Memory B cell (primary cell): Measurements from ENCODE around the gene CDH13.

ENCODE experiments used
- ATAC-seq: fragments of 150-1000 bp; cut with Tn5 transposase; 2 replicates; pipeline ENCODE4 v1.10.0; 2021; ENCODE audit warnings: low read depth, mild to moderate bottlenecking, moderate library complexity
- DNase-seq, 2 donors: peaks; one replicate each; pipeline ENCODE4 v3.0.0; 2022; ENCODE audit warnings: low spot score in 2 of 2
- H3K27ac Mint-ChIP-seq: one replicate; pipeline ENCODE4 v1.8.0; 2022; ENCODE audit warnings: mild to moderate bottlenecking, moderate library complexity, mixed read lengths
- H3K27me3 Mint-ChIP-seq: one replicate; pipeline ENCODE4 v1.8.0; 2022; ENCODE audit warnings: mixed read lengths
- H3K36me3 Mint-ChIP-seq: one replicate; pipeline ENCODE4 v1.8.0; 2022; ENCODE audit warnings: mild to moderate bottlenecking, mixed read lengths
- H3K4me1 Mint-ChIP-seq: one replicate; pipeline ENCODE4 v1.8.0; 2022; ENCODE audit warnings: mixed read lengths
- H3K4me3 Mint-ChIP-seq: one replicate; pipeline ENCODE4 v1.8.0; 2022; ENCODE audit warnings: mild to moderate bottlenecking, moderate library complexity, mixed read lengths
- H3K9me3 Mint-ChIP-seq: one replicate; pipeline ENCODE4 v1.8.0; 2022; ENCODE audit warnings: mixed read lengths

Gene CDH13

GRCh38 chr16:83143788-83144187 is 517.0 kb downstream of the CDH13 start:
- no peak for DNase-seq
- ATAC-seq = no peak
- Mint-ChIP-seq H3K27ac (no peak overlapping the region), H3K27me3 (peaks cover 5% of the 10 kb centered on the region), H3K9me3 (no peaks in the 10 kb centered on the region), H3K36me3 (no peaks in the 10 kb centered on the region), H3K4me1 (no peaks in the 10 kb centered on the region), H3K4me3 (no peak overlapping the region)

GRCh38 chr16:83145297-83145696 is 518.5 kb downstream of the CDH13 start:
- peaks cover 8% of the 10 kb centered on the region for H3K27me3 Mint-ChIP-seq
- no peak overlapping the region for H3K27ac Mint-ChIP-seq
- no peak overlapping the region for H3K4me3 Mint-ChIP-seq
- H3K4me1 Mint-ChIP-seq = no peaks in the 10 kb centered on the region
- ATAC-seq (no peak), DNase-seq (no peak)
- H3K9me3 Mint-ChIP-seq = peaks cover 1% of the 10 kb centered on the region
- H3K36me3 Mint-ChIP-seq = no peaks in the 10 kb centered on the region

- H3K27me3 Mint-ChIP-seq = peaks cover 11% of the 10 kb centered on the region
- no peak overlapping the region for H3K27ac Mint-ChIP-seq
- peaks cover 1% of the 10 kb centered on the region for H3K9me3 Mint-ChIP-seq
- no peaks in the 10 kb centered on the region for H3K4me1 Mint-ChIP-seq
- DNase-seq (no peak), ATAC-seq (no peak)
- no peak overlapping the region for H3K4me3 Mint-ChIP-seq
- no peaks in the 10 kb centered on the region for H3K36me3 Mint-ChIP-seq
These were observed 520.5 kb downstream of the CDH13 start for GRCh38 chr16:83147244-83147643.

GRCh38 chr16:83158320-83158957 is 531.7 kb downstream of the CDH13 start:
- ATAC-seq (no peak), DNase-seq (no peak)
- H3K4me1 Mint-ChIP-seq = no peaks in the 10 kb centered on the region
- no peaks in the 10 kb centered on the region for H3K9me3 Mint-ChIP-seq
- H3K27ac Mint-ChIP-seq = no peak overlapping the region
- H3K4me3 Mint-ChIP-seq = no peak overlapping the region
- no peaks in the 10 kb centered on the region for H3K36me3 Mint-ChIP-seq
- H3K27me3 Mint-ChIP-seq = no peaks in the 10 kb centered on the region

- Mint-ChIP-seq H3K27ac (no peak overlapping the region), H3K27me3 (peaks cover under 1% of the 10 kb centered on the region)
- ATAC-seq = no peak
These were observed 532.3 kb downstream of the CDH13 start for GRCh38 chr16:83159049-83159448.

GRCh38 chr16:83160287-83161020 is 533.7 kb downstream of the CDH13 start:
- Mint-ChIP-seq H3K4me1 (no peaks in the 10 kb centered on the region), H3K27ac (no peak overlapping the region), H3K27me3 (peaks cover 5% of the 10 kb centered on the region), H3K9me3 (no peaks in the 10 kb centered on the region), H3K36me3 (no peaks in the 10 kb centered on the region), H3K4me3 (no peak overlapping the region)
- ATAC-seq (no peak), DNase-seq (no peak)

More at GRCh38 chr16:83159049-83159448, 532.3 kb downstream of the CDH13 start:
- H3K9me3 Mint-ChIP-seq = no peaks in the 10 kb centered on the region
- H3K4me1 Mint-ChIP-seq = no peaks in the 10 kb centered on the region
- no peak for DNase-seq
- H3K4me3 Mint-ChIP-seq = no peak overlapping the region
- H3K36me3 Mint-ChIP-seq = no peaks in the 10 kb centered on the region

- Mint-ChIP-seq H3K27ac (no peak overlapping the region), H3K9me3 (no peaks in the 10 kb centered on the region), H3K27me3 (peaks cover 5% of the 10 kb centered on the region), H3K36me3 (no peaks in the 10 kb centered on the region), H3K4me1 (no peaks in the 10 kb centered on the region), H3K4me3 (no peak overlapping the region)
- ATAC-seq = no peak
- DNase-seq = no peak
These were observed 536.0 kb downstream of the CDH13 start for GRCh38 chr16:83162791-83163190.

- H3K27me3 Mint-ChIP-seq = peaks cover 5% of the 10 kb centered on the region
- DNase-seq = no peak
- H3K27ac Mint-ChIP-seq = no peak overlapping the region
- H3K4me3 Mint-ChIP-seq = no peak overlapping the region
- H3K4me1 Mint-ChIP-seq = no peaks in the 10 kb centered on the region
- peaks cover 2% of the 10 kb centered on the region for H3K9me3 Mint-ChIP-seq
- ATAC-seq = no peak
- H3K36me3 Mint-ChIP-seq = no peaks in the 10 kb centered on the region
These were observed 538.0 kb downstream of the CDH13 start for GRCh38 chr16:83164816-83165215.

- Mint-ChIP-seq H3K4me3 (no peak overlapping the region), H3K36me3 (no peaks in the 10 kb centered on the region), H3K4me1 (no peaks in the 10 kb centered on the region), H3K9me3 (peaks cover 2% of the 10 kb centered on the region), H3K27me3 (no peaks in the 10 kb centered on the region), H3K27ac (no peak overlapping the region)
- DNase-seq = no peak
- no peak for ATAC-seq
These were observed 544.6 kb downstream of the CDH13 start for GRCh38 chr16:83171396-83171795.

GRCh38 chr16:83174671-83175070 is 547.9 kb downstream of the CDH13 start:
- H3K27ac Mint-ChIP-seq = no peak overlapping the region
- no peaks in the 10 kb centered on the region for H3K36me3 Mint-ChIP-seq
- no peaks in the 10 kb centered on the region for H3K27me3 Mint-ChIP-seq
- no peak for ATAC-seq
- no peaks in the 10 kb centered on the region for H3K4me1 Mint-ChIP-seq
- DNase-seq = no peak
- no peak overlapping the region for H3K4me3 Mint-ChIP-seq
- H3K9me3 Mint-ChIP-seq = no peaks in the 10 kb centered on the region

- Mint-ChIP-seq H3K9me3 (no peaks in the 10 kb centered on the region), H3K36me3 (no peaks in the 10 kb centered on the region), H3K27ac (no peak overlapping the region), H3K4me1 (no peaks in the 10 kb centered on the region), H3K4me3 (no peak overlapping the region), H3K27me3 (no peaks in the 10 kb centered on the region)
- ATAC-seq (no peak), DNase-seq (no peak)
These were observed 550.0 kb downstream of the CDH13 start for GRCh38 chr16:83176802-83177201.

GRCh38 chr16:83185902-83186301 is 559.1 kb downstream of the CDH13 start:
- no peak overlapping the region for H3K27ac Mint-ChIP-seq
- peaks cover 2% of the 10 kb centered on the region for H3K36me3 Mint-ChIP-seq
- no peaks in the 10 kb centered on the region for H3K9me3 Mint-ChIP-seq
- no peak for ATAC-seq
- H3K27me3 Mint-ChIP-seq = peaks cover 11% of the 10 kb centered on the region
- H3K4me1 Mint-ChIP-seq = no peaks in the 10 kb centered on the region
- no peak for DNase-seq
- no peak overlapping the region for H3K4me3 Mint-ChIP-seq

- DNase-seq (no peak), ATAC-seq (no peak)
- Mint-ChIP-seq H3K4me1 (no peaks in the 10 kb centered on the region), H3K27me3 (peaks cover 14% of the 10 kb centered on the region), H3K9me3 (no peaks in the 10 kb centered on the region), H3K27ac (no peak overlapping the region), H3K36me3 (peaks cover 2% of the 10 kb centered on the region), H3K4me3 (no peak overlapping the region)
These were observed 560.6 kb downstream of the CDH13 start for GRCh38 chr16:83187405-83187804.

- DNase-seq = no peak
- Mint-ChIP-seq H3K27ac (no peak overlapping the region), H3K4me1 (no peaks in the 10 kb centered on the region), H3K4me3 (no peak overlapping the region), H3K27me3 (peaks cover 16% of the 10 kb centered on the region), H3K9me3 (peaks cover 3% of the 10 kb centered on the region), H3K36me3 (no peaks in the 10 kb centered on the region)
- no peak for ATAC-seq
These were observed 570.0 kb downstream of the CDH13 start for GRCh38 chr16:83196796-83197195.

GRCh38 chr16:83197450-83197849 is 570.7 kb downstream of the CDH13 start:
- H3K36me3 Mint-ChIP-seq = no peaks in the 10 kb centered on the region
- ATAC-seq = no peak
- H3K4me3 Mint-ChIP-seq = no peak overlapping the region
- no peak for DNase-seq
- H3K9me3 Mint-ChIP-seq = peaks cover 3% of the 10 kb centered on the region
- H3K27me3 Mint-ChIP-seq = peaks cover 16% of the 10 kb centered on the region
- H3K27ac Mint-ChIP-seq = no peak overlapping the region
- no peaks in the 10 kb centered on the region for H3K4me1 Mint-ChIP-seq
